ENCODE data around the gene PMEPA1. TPM values are rescaled to one million over a fixed set of nuclear protein-coding genes. Genes with fewer than 3 reads are reported as not detected.

PMEPA1 gene
- total and polyA plus RNA-seq, 10 of the 15 experiments (the other 5 are each of a cell fraction or from before 2014, with no cell fraction given), result 0.02 to 0.10 (median 0.04) TPM; not detected in 3

DNA sequence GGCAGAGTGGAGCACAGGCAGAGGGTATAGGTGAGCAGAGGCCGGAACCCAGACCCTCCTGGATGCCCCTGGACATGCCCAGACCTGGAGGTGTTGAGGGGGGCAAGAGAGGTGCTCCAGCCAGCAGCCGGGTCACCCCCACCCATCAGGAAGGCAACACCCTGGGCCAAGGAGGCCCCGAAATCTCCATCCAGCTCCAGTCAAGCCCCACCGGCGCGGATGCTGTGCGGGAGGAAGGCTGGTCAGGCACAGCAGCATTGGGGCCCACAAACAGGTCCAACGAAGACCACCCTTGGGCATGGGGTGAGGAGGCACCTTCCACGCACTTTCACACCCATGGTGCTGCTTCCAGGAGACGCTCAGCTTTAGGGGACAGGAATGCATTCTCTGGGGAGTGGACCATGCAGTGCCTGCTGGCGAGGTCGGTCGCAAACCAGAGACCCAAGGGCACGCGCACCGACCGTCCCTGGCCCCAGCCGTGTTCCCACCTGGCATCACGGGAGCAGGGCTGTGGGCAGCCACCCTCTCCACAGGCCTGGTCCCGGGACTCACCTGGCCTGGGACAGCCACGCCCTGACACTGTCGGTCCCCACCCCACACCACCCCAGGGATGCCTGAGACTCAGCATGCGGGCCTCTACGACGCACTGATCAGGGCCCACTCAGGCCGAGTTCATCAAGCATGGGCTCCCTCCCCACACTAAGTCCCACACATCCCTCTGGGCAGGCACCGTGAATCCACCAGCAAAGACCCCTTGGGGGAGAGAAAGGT lies 45.9 kb downstream of the PMEPA1 start (continued):
- TF ChIP-seq SPI1 (IDR thresholded peaks at IDR 0.05; ENCODE audit: borderline replicate concordance, insufficient read depth, low read depth, low read length) (no peak), CHD1 (IDR thresholded peaks at IDR 0.05; ENCODE audit: low read depth, low read length) (no peak), SP1 (IDR thresholded peaks at IDR 0.05; ENCODE audit: low read depth, low read length) (no peak), SIN3A (IDR thresholded peaks at IDR 0.05; ENCODE audit: low read depth, low read length) (no peak), EP300 (IDR thresholded peaks at IDR 0.05; ENCODE audit: borderline replicate concordance in 1 of 2, control insufficient read depth in 1 of 2, low read depth in 2 of 2, low read length in 2 of 2) (no peak), MEF2A (IDR thresholded peaks at IDR 0.05; ENCODE audit: insufficient read depth, low read depth, low read length) (no peak)
- TF ChIP-seq, protein P1, sequence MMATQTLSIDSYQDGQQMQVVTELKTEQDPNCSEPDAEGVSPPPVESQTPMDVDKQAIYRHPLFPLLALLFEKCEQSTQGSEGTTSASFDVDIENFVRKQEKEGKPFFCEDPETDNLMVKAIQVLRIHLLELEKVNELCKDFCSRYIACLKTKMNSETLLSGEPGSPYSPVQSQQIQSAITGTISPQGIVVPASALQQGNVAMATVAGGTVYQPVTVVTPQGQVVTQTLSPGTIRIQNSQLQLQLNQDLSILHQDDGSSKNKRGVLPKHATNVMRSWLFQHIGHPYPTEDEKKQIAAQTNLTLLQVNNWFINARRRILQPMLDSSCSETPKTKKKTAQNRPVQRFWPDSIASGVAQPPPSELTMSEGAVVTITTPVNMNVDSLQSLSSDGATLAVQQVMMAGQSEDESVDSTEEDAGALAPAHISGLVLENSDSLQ (IDR thresholded peaks at IDR 0.05), result no peak

DNA sequence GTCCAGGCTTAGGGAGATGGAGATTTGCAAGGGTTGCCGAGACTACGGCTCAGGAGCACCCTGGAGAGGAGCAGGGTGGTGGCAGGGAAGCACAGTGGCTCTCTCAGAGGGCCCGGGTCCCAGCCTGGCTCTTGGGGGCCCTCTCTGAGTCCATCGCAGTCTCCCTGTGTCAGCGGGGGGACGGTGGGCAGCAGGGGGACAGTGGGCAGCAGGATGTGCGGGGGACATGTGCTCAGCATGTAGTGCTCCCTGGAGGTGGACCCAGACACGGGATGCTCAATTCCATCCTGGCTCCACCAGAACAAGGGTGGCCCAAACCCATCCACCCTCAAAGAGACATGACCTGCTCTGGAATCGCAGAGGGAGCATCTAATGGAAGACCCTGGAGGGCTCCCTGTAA lies 46.6 kb downstream of the PMEPA1 start:
- FAIRE-seq (no peak), ATAC-seq (no peak), DNase-seq (ENCODE audit: low read depth, low spot score) (no peak)
- RAD21 ChIA-PET (ENCODE audit: unreplicated experiment), result no interaction called here
- Histone ChIP-seq H3K9ac (ENCODE audit: control insufficient read depth, insufficient read depth, low read length) (no peak overlapping the region), H2AFZ (ENCODE audit: control insufficient read depth, low read depth, low read length) (no peak overlapping the region), H3K9me3 (replicated peaks; ENCODE audit: control insufficient read depth, insufficient read depth, low read length) (no peaks in the 10 kb centered on the region), H3K4me3 (no peak overlapping the region), H3K79me2 (ENCODE audit: control insufficient read depth, insufficient read depth, low read length) (no peaks in the 10 kb centered on the region), H4K20me1 (ENCODE audit: control insufficient read depth, insufficient read depth) (no peaks in the 10 kb centered on the region), H3K4me1 (ENCODE audit: control insufficient read depth, insufficient read depth, low read length) (no peaks in the 10 kb centered on the region), H3K27me3 (replicated peaks in 1 of 2; ENCODE audit: control insufficient read depth in 2 of 2, insufficient read depth in 2 of 2, low read length in 1 of 2) (no peaks in the 10 kb centered on the region), H3K27ac (ENCODE audit: control insufficient read depth, insufficient read depth) (no peak overlapping the region), H3K36me3 (ENCODE audit: control insufficient read depth in 2 of 2, insufficient read depth in 2 of 2, low read length in 1 of 2) (no peaks in the 10 kb centered on the region), H3K4me2 (ENCODE audit: control insufficient read depth, insufficient read depth) (no peak overlapping the region)
- in situ Hi-C loops (cut with MboI) (no loop called here), intact Hi-C loops (cut with micrococcal nuclease; ENCODE audit: unreplicated experiment) (no loop called here)
- SMC1A ChIA-PET (ENCODE audit: uncharacterized antibody, unreplicated experiment), result no interaction called here
- 68% methylated on average over 8 of the region's 9 CpGs for WGBS (ENCODE audit: insufficient coverage, insufficient replicate concordance, low lambda C conversion rate, missing lambda C conversion rate)
- POLR2A ChIA-PET, result no interaction called here
- CTCF ChIA-PET, result no interaction called here
- BruUV-seq (replicated peaks), result no TSS peak
- TF ChIP-seq IKZF1 (conservative IDR thresholded peaks at IDR 0.05) (no peak), NBN (IDR thresholded peaks at IDR 0.05) (no peak), MEF2B (IDR thresholded peaks at IDR 0.05; ENCODE audit: partially characterized antibody, poor library complexity, severe bottlenecking) (no peak), EZH2 (IDR thresholded peaks at IDR 0.05; ENCODE audit: borderline replicate concordance, control insufficient read depth, low read depth, low read length) (no peak), TCF3 (IDR thresholded peaks at IDR 0.05; ENCODE audit: borderline replicate concordance, insufficient read depth, low read depth, low read length) (no peak), KLF5 (IDR thresholded peaks at IDR 0.05; ENCODE audit: partially characterized antibody) (no peak), SMAD1 (IDR thresholded peaks at IDR 0.05; ENCODE audit: low read depth, partially characterized antibody) (no peak), CBFB (IDR thresholded peaks at IDR 0.05; ENCODE audit: low read depth) (no peak), PAX8 (IDR thresholded peaks at IDR 0.05) (no peak)
